Stimulated activated CD8-positive, alpha-beta memory T cell treated with anti-CD3 and anti-CD28 coated beads, Interleukin-4, amount 100 ng/mL, for 1 hour (primary cell): Measurements from ENCODE around the gene CLCN7.
"Not testable (repeated sequence)": the region's sequence is repeated elsewhere in the genome, so short reads cannot be mapped to it uniquely, and the experiment has no call there.

Source experiments
- DNase-seq, 2 donors: peaks; one replicate each; pipeline ENCODE4 v3.0.0-alpha.2; 2020; ENCODE audit warnings: low read depth in 2 of 2, low spot score in 1 of 2

CLCN7 gene

DNA sequence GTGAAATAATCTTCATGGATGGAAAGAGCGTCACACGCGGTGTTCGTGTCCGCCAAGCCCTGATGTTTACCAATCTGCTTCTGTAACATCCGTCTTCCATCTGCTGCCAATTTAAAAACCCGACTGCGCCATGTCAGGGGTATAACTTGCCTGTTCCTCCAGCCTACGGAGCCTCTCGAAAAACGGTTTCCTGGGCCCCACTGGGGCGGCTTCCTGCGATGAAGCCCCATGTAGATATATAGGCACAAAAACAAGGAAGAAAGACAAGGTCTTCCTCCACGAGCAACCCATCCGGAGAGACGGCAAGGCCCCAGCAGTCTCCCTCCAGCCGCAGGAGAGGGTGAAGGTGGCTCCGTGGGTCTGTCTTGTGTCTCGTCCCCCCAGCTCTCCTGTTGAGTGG, 13.8 kb upstream of the CLCN7 start, which contains the start of gene PTX4:
Gene PTX4, minus strand, starts transcription at position 326 of the 400 bp plus-strand sequence. Its CDS starts 35 bp downstream, at position 291.
- DNase-seq = no peak

DNA sequence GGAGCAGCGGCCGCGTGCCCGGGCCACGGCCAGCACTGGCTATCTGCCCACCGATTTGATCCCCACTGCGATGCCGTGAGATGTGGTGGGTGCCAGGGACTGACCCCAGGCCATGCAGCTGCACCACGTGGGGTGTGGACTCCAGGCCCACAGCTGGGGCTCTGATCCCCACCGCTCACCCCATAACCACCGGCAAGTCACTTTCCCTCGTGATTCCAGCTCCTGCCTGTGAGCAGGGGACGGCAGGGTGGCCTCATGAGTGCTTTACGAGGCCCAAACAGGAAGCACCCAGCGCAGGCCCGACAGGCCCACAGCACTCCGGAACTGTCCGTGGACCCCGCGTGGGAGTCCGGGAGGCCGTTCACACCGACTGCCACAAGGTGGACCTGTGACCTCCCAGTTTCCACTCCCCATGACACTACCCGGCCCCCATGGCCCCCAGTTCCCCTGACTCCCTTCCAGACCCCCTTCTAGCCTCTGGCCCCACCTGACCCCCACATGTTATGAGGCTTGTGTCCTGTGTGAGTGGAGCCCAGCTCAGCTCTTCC, 13.3 kb upstream of the CLCN7 start:
- no peak for DNase-seq

GRCh38 chr16:1487395-1488053, 12.7 kb upstream of the CLCN7 start:
- DNase-seq = no peak

GRCh38 chr16:1486551-1487390, 11.9 kb upstream of the CLCN7 start:
- DNase-seq = no peak

GRCh38 chr16:1485847-1486496, 11.1 kb upstream of the CLCN7 start:
- no peak for DNase-seq

DNA sequence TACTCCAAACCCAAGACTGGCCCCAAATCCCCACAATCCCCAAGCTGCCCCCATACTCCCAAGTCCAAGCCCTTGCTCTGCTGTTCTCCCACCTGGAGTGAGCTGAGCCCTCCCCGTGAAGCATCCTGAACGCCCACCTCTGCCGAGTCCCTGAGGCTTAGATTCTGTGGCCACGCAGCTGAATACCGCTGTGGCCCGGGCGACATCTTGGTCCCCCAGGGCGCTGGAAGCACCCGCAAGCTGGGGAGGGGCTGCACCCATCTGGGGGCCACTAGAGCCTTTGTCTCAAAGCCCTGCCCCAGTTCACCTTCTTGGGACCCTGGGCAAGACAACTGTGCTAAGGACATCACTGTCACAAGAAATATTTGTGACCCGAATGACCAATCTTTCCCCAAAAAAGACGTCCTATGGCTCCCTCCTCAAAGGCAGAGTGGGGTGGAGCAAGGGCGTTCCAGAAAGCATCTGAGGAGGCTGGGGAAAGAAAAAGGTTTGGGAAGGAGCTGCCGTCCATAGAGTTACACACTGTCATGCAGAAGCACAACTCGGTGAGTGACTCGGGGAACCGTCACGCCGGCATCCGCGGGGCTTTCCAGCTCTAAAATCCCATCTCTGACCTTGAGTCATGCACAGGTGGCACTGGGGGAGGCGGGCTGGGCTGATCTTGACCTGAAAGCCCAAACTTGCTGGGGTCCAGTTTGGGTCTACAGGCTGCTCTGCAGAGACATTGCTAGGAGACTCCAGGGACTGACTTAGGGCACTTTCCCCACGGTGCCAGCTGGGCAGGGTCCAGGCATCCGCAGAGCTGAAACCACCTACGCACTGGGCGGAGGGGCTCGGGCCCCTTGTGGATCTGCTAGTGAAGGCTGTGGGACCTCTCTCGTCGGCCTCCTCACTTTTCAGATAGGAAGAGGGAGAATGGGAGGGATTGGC, 7.3 kb upstream of the CLCN7 start:
- DNase-seq = no peak

GRCh38 chr16:1478937-1479336, 4.1 kb upstream of the CLCN7 start:
- not testable (repeated sequence) for DNase-seq

DNA sequence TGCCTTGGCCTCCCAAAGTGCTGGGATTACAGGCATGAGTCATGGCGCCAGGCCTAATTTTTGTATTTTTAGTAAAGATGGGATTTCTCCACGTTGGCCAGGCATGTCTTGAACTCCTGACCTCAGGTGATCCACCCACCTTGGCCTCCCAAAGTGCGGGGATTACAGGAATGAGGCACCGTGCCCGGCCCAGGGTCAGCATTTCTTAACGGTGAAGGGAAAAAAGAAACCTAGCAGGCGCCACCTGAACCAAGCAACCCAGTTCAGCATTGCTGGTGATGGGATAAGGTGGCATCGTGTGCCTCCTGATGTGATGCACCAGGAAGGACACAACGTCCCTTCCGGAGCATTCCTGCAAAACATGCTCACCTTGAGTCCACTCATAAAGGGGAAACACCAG, 2.2 kb upstream of the CLCN7 start:
- DNase-seq = no peak

DNA sequence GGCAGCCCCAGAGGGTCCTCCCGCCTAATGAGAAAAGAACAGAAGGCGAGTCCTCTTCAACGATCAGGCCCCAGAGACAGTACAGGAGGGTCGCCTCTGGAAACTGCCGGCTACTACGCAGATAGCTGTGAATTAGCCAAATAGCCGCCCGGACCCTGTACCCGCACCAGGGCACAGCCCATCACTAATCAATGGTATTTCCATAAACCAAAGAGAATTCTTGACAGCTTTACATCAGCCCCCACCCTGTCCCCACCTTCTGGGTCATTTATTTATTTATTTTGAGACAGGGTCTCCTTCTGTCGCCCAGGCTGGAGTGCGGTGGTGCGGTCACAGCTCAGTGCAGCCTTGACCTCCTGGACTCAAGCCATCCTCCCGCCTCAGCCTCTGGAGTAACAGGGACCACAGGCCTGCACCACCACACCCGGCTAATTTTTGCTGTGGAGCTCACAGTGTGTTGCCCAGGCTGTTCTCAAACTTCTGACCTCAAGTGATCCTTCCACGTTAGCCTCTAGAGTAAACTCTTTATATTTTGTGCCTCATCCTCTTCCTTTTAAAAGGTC, 805 bp upstream of the CLCN7 start:
- DNase-seq = no peak

GRCh38 chr16:1474082-1474795, 589 bp downstream of the CLCN7 start:
- DNase-seq = no peak

DNA sequence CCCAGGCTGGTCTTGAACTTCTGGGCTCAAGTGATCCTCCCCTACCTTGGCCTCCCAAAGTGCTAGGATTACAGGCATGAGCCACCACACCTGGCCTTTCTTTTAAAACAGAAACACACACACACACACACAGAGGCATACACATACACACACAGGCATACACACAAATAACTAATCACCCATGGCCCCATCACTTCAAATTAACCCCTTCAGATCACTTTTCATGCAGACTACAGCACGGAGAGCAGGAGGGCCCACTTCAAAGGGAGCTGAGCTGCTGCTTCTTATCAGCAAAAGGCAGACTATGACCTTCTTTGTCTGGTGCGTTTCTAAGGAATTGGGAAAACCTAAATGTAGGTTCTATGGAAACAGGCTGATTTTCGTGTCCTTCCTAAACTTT, 1.9 kb downstream of the CLCN7 start:
- no peak for DNase-seq

GRCh38 chr16:1471569-1472194, 3.1 kb downstream of the CLCN7 start:
- no peak for DNase-seq

- DNase-seq = no peak
Measured at GRCh38 chr16:1470481-1471251, 4.2 kb downstream of the CLCN7 start.

DNA sequence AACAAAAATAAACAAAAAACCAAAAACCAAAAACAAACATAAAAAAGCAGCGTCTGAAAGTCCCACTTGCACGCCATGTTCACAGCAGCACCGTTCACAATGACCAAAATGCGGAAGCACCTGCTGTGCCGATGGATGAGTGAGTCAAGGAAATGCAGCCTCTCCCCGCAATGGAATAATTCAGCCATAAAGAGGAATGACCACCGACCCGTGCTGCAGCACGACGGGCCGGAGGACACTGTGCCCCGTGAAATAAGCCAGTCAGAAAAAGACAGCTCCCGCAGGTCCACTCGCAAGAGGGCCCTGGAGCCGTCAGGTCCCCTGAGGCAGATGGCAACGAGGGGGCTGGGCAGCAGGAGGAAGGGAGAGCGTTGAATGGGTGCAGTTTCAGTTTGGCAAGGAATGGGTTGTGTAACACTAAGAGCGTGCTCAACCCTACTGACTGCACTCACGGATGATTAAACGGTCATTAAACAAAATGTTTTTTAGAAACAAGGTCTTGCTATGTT, 5.1 kb downstream of the CLCN7 start:
- no peak for DNase-seq

- DNase-seq = not testable (repeated sequence)
Measured at GRCh38 chr16:1469141-1469540, 5.7 kb downstream of the CLCN7 start.

GRCh38 chr16:1468426-1468810, 6.4 kb downstream of the CLCN7 start:
- DNase-seq = no peak

DNA sequence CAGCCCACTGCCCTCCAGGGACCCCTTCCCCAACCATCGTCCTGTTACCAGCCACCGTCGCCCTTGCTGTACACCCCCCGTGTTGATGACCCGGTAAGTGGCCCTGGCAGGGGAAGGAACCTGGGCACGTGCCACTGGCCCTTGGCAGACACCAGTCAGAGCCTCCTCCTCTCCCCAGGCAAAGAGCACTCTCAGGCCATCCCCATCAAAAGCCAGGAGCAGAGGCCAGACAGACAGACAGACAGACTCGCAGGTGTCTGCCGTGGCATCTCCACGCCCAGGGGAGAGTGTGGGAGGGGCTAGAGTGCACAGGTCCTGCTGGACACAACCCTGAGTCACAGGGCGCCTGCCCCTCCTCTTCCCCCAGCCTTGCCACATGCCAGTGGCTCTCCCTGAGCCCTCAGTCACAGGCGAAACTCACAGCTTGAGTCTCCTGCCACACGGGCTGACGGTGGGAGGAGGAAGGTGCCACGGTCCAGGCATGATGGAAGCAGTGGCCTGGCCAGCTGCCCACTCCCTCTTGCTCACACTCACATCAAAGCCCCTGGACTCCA, 7.8 kb downstream of the CLCN7 start:
- DNase-seq = no peak

- DNase-seq = no peak
Measured at GRCh38 chr16:1466054-1466453, 8.8 kb downstream of the CLCN7 start.
